Ascending aorta (tissue), 2 donors: ENCODE data around the gene NME7. TPM values are rescaled to one million over a fixed set of nuclear protein-coding genes. Genes with fewer than 3 reads are reported as not detected.
"Not testable (repeated sequence)": the region's sequence is repeated elsewhere in the genome, so short reads cannot be mapped to it uniquely, and the experiment has no call there.

Experiments used
- DNase-seq, 2 donors: peaks; one replicate each; pipeline ENCODE4 v3.0.0-alpha.2; 2019; ENCODE audit warnings: low spot score in 2 of 2
- H3K27ac ChIP-seq, 2 donors: fragments of 200-600 bp; sonication (generic); one replicate each; pipeline ENCODE4 v1.5.1; 2016 to 2017; ENCODE audit warnings: mild to moderate bottlenecking in 1 of 2
- H3K27me3 ChIP-seq: fragments of 200-600 bp; sonication (generic); one replicate; pipeline ENCODE4 v1.5.1; 2017
- H3K36me3 ChIP-seq, 2 donors: fragments of 200-600 bp; sonication (generic); one replicate each; pipeline ENCODE4 v1.5.1; 2016
- H3K4me1 ChIP-seq, 2 donors: fragments of 200-600 bp; sonication (generic); one replicate each; pipeline ENCODE4 v1.5.1; 2016 to 2017; ENCODE audit warnings: mild to moderate bottlenecking in 1 of 2
- H3K4me3 ChIP-seq, 2 donors: fragments of 200-600 bp; sonication (generic); one replicate each; pipeline ENCODE4 v1.5.1; 2016 to 2017; ENCODE audit warnings: mild to moderate bottlenecking in 1 of 2
- H3K9me3 ChIP-seq, 2 donors: fragments of 200-600 bp; sonication (generic); one replicate each; pipeline ENCODE4 v1.5.1; 2016
- intact Hi-C: fragments of 100-400 bp; cut with DNase I; formaldehyde crosslinking; loops from one replicate; pipeline ENCODE4 v1.15.1; 2023
- total RNA-seq: library from RNA; depleted of rRNA; stranded (reverse); fragments of >200 nt; gene quantifications from one replicate; pipeline ENCODE4 v1.1.0, GENCODE V29; 2016
- TF ChIP-seq, protein P1 (sequence below), 3 experiments: fragments of 200-600 bp in 2 of 3; fragments of 450-650 bp in 1 of 3; sonication (generic) in 2 of 3; IDR thresholded peaks; one replicate each; pipeline ENCODE4 v1.5.1; 2016 to 2019; ENCODE audit warnings: antibody characterized with exemption in 3 of 3, mild to moderate bottlenecking in 1 of 3, moderate library complexity in 1 of 3

The NME7 gene
- total RNA-seq, 1 donor from 2014 or later: 4.9 TPM

DNA sequence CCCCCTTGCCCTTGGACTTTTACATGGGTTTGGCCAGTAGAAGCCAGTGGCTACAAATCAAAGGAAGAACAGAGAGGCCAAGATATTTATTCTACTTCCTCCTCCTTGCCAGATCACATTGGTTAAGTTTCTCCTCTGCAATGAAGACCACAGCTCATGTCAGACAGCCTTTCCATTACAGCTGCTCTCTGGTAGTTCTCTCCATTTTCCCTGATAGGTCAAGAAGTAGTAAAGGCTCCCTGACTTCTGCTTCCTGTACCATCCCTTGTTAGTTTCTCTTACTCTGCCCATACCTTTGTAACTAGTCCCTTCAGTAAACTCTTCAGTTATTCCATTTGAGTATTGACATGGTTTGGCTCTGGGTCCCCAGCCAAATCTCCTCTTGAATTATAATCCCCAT, 27.8 kb downstream of the NME7 start:
- peaks cover 0 to 6% of the 10 kb centered on the region in 2 donors for H3K9me3 ChIP-seq
- intact Hi-C loops: no loop called here
- H3K4me1 ChIP-seq: no peaks in the 10 kb centered on the region
- DNase-seq: no peak
- H3K27me3 ChIP-seq: no peaks in the 10 kb centered on the region
- H3K36me3 ChIP-seq: peaks cover 0 to 5% of the 10 kb centered on the region in 2 donors
- H3K4me3 ChIP-seq: no peak overlapping the region
- TF ChIP-seq, protein P1, sequence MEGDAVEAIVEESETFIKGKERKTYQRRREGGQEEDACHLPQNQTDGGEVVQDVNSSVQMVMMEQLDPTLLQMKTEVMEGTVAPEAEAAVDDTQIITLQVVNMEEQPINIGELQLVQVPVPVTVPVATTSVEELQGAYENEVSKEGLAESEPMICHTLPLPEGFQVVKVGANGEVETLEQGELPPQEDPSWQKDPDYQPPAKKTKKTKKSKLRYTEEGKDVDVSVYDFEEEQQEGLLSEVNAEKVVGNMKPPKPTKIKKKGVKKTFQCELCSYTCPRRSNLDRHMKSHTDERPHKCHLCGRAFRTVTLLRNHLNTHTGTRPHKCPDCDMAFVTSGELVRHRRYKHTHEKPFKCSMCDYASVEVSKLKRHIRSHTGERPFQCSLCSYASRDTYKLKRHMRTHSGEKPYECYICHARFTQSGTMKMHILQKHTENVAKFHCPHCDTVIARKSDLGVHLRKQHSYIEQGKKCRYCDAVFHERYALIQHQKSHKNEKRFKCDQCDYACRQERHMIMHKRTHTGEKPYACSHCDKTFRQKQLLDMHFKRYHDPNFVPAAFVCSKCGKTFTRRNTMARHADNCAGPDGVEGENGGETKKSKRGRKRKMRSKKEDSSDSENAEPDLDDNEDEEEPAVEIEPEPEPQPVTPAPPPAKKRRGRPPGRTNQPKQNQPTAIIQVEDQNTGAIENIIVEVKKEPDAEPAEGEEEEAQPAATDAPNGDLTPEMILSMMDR (IDR thresholded peaks at IDR 0.05): no peak
- no peak overlapping the region for H3K27ac ChIP-seq

GRCh38 chr1:169338617-169339016, 29.0 kb downstream of the NME7 start:
- Histone ChIP-seq H3K27ac (no peak overlapping the region), H3K9me3 (peaks cover 0 to 6% of the 10 kb centered on the region in 2 donors), H3K36me3 (peaks cover 0 to 5% of the 10 kb centered on the region in 2 donors), H3K27me3 (no peaks in the 10 kb centered on the region), H3K4me3 (no peak overlapping the region), H3K4me1 (no peaks in the 10 kb centered on the region)
- TF ChIP-seq, protein P1 (IDR thresholded peaks at IDR 0.05): no peak
- intact Hi-C loops: no loop called here
- DNase-seq: no peak

DNA sequence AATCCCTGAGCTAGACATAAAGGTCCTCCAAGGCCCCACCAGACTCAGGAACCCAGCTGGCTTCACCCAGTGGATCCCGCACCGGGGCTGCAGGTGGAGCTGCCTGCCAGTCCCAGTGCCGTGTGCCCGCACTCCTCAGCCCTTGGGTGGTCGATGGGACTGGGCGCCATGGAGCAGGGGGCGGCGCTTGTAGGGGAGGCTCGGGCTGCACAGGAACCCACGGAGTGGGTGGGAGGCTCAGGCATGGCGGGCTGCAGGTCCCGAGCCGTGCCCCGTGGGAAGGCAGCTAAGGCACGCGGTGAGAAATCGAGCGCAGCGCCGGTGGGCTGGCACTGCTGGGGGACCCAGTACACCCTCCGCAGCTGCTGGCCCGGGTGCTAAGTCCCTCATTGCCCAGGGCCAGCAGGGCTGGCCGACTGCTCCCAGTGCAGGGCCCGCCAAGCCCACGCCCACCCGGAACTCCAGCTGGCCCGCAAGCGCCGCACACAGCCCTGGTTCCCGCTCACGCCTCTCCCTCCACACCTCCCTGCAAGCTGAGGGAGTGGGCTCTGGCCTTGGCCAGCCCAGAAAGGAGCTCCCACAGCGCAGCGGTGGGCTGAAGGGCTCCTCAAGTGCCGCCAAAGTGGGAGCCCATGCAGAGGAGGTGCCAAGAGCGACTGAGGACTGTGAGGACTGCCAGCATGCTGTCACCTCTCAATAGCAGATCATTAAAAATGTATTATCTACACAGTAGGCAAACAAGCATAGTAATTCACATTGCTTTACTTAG, 30.5 kb downstream of the NME7 start:
- H3K27ac ChIP-seq, H3K27me3 ChIP-seq, DNase-seq, intact Hi-C loops, H3K4me1 ChIP-seq, H3K36me3 ChIP-seq, H3K4me3 ChIP-seq: not testable (repeated sequence)
- peaks cover 0 to 13% of the 10 kb centered on the region in 2 donors for H3K9me3 ChIP-seq

DNA sequence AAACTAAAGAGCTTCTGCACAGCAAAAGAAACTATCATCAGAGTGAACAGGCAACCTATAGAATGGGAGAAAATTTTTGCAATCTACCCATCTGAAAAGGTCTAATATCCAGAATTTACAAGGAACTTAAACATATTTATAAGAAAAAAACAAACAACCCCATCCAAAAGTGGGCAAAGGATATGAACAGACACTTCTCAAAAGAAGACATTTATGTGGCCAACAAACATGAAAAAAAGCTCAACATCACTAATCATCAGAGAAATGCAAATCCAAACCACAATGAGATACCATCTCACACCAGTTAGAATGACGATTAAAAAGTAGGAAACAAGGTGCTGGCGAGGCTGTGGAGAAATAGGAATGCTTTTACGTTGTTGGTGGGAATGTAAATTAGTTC, 32.9 kb downstream of the NME7 start:
- H3K9me3 ChIP-seq: peaks cover 0 to 36% of the 10 kb centered on the region in 2 donors
- DNase-seq, intact Hi-C loops: not testable (repeated sequence)

DNA sequence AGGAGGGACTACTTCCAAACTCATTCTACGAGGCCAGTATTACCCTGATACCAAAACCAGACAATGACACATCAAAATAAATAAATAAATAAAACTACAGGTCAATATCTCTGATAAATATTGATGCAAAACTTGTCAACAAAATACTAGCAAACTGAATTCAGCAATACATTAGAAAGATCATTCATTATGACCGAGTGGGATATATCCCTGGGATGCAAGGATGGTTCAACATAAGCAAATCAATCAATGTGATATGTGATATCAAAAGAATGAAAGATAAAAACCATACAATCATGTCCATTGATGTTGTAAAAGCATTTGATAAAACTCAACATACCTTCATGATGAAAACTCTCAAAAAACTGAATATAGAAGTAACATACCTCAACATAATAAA, 36.7 kb downstream of the NME7 start:
- Histone ChIP-seq H3K27me3 (no peaks in the 10 kb centered on the region), H3K9me3 (peaks cover 0 to 40% of the 10 kb centered on the region in 2 donors), H3K4me1 (no peaks in the 10 kb centered on the region), H3K4me3 (no peak overlapping the region), H3K27ac (no peak overlapping the region), H3K36me3 (peaks cover 0 to 3% of the 10 kb centered on the region in 2 donors)
- DNase-seq: no peak
- intact Hi-C loops: no loop called here
- TF ChIP-seq, protein P1 (IDR thresholded peaks at IDR 0.05): no peak

More for the DNA sequence above, 32.9 kb downstream of the NME7 start:
- not testable (repeated sequence) for H3K36me3 ChIP-seq, H3K4me1 ChIP-seq, H3K27ac ChIP-seq, H3K4me3 ChIP-seq, H3K27me3 ChIP-seq

DNA sequence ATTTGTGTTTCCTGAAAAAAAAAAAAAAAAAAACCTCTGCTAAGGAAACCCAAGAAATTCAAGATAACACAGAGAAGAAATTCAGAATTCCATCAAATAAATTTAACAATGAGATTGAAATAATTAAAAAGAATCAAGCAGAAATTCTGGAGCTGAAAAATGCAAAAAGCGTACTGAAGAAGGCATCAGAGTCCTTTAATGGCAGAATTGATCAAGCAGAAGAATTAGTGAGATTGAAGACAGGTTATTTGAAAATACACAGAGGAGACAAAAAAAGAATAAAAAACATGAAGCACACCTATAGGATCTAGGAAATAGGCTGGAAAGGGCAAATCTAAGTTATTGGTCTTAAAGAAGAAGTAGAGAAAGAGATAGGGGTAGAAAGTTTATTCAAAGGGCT, 38.2 kb downstream of the NME7 start:
- no peak overlapping the region for H3K4me3 ChIP-seq
- TF ChIP-seq, protein P1 (IDR thresholded peaks at IDR 0.05): no peak
- H3K27me3 ChIP-seq: no peaks in the 10 kb centered on the region
- intact Hi-C loops: no loop called here
- peaks cover 0 to 34% of the 10 kb centered on the region in 2 donors for H3K9me3 ChIP-seq
- no peak for DNase-seq
- H3K27ac ChIP-seq: no peak overlapping the region
- no peaks in the 10 kb centered on the region for H3K36me3 ChIP-seq
- no peaks in the 10 kb centered on the region for H3K4me1 ChIP-seq
